ENCODE results near the gene PALM2AKAP2. TPM values are rescaled to one million over a fixed set of nuclear protein-coding genes. Genes with fewer than 3 reads are reported as not detected.

PALM2AKAP2 gene
- total RNA-seq, 4 donors from 2014 or later: 11.5 to 38.4 (median 24.2) TPM

- ATAC-seq (ENCODE audit: low FRiP score) (no peak), DNase-seq (ENCODE audit: low spot score) (no peak)
- TF ChIP-seq, protein P1, sequence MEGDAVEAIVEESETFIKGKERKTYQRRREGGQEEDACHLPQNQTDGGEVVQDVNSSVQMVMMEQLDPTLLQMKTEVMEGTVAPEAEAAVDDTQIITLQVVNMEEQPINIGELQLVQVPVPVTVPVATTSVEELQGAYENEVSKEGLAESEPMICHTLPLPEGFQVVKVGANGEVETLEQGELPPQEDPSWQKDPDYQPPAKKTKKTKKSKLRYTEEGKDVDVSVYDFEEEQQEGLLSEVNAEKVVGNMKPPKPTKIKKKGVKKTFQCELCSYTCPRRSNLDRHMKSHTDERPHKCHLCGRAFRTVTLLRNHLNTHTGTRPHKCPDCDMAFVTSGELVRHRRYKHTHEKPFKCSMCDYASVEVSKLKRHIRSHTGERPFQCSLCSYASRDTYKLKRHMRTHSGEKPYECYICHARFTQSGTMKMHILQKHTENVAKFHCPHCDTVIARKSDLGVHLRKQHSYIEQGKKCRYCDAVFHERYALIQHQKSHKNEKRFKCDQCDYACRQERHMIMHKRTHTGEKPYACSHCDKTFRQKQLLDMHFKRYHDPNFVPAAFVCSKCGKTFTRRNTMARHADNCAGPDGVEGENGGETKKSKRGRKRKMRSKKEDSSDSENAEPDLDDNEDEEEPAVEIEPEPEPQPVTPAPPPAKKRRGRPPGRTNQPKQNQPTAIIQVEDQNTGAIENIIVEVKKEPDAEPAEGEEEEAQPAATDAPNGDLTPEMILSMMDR (IDR thresholded peaks at IDR 0.05): no peak
Measured at GRCh38 chr9:109812331-109812730, 32.3 kb downstream of the PALM2AKAP2 start.

- DNase-seq (ENCODE audit: low spot score): no peak
- ATAC-seq (ENCODE audit: low FRiP score): no peak
- TF ChIP-seq, protein P1 (IDR thresholded peaks at IDR 0.05): no peak
Measured at GRCh38 chr9:109812818-109813281, 32.9 kb downstream of the PALM2AKAP2 start.

DNA sequence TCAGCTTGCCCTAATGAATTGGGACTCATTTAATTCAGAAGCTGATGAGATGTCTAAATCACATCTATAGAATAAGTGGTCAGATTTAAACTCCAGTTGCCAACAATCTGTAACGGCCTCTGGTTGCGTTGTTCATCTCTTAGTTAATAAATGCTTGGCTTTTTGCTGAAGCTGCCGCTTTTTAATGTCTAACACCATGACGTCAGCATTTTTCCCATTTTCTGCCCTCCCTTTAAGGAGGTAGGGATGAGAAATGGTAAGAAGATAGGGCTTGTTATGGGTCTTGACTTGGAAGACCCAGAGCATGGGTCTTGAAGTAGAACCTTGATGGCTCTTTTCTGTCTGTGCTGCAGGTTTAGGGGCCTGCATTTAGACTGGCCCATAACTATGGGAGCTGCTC is 33.3 kb downstream of the PALM2AKAP2 start:
- TF ChIP-seq, protein P1 (IDR thresholded peaks at IDR 0.05): no peak
- ATAC-seq (ENCODE audit: low FRiP score) (no peak), DNase-seq (ENCODE audit: low spot score) (no peak)

GRCh38 chr9:109813829-109814228 is 33.8 kb downstream of the PALM2AKAP2 start:
- no peak for ATAC-seq (ENCODE audit: low FRiP score)

GRCh38 chr9:109815366-109815947 is 35.5 kb downstream of the PALM2AKAP2 start:
- DNase-seq (ENCODE audit: low spot score): no peak
- TF ChIP-seq, protein P1 (IDR thresholded peaks at IDR 0.05): no peak
- ATAC-seq (ENCODE audit: low FRiP score): no peak

More at GRCh38 chr9:109813829-109814228, 33.8 kb downstream of the PALM2AKAP2 start:
- TF ChIP-seq, protein P1 (IDR thresholded peaks at IDR 0.05): no peak
- no peak for DNase-seq (ENCODE audit: low spot score)

DNA sequence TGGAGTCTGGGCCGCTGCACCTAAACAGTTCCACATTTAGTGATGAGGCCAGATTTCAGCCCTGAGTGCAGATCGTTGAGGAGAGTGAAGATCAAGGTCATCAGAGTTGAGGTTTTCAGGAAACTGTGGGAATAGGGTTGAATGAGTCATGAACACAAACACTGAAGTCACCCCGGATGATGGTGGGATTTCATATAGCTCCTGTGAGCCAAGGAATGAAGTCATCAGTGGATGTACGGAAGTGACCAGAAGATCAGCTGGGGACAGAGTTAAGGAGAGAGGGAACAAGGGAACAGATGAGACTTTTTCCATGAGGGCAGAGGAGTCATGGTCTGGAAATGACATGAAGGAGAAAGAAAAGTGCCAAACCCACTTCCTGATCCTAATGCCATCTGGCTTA is 36.5 kb downstream of the PALM2AKAP2 start:
- DNase-seq (ENCODE audit: low spot score) (no peak), ATAC-seq (ENCODE audit: low FRiP score) (peak; percentile 60)
- TF ChIP-seq, protein P1 (IDR thresholded peaks at IDR 0.05): no peak

- ATAC-seq (ENCODE audit: low FRiP score): no peak
Measured at GRCh38 chr9:109817146-109817845, 37.3 kb downstream of the PALM2AKAP2 start.

More at GRCh38 chr9:109817146-109817845, 37.3 kb downstream of the PALM2AKAP2 start:
- TF ChIP-seq, protein P1 (IDR thresholded peaks at IDR 0.05): no peak
- DNase-seq (ENCODE audit: low spot score): no peak

Data from omental fat pad (tissue), 4 donors.